HG03558 (cell line): ENCODE measurements around the gene ZPLD1.

Source experiments
- ATAC-seq: cut with Tn5 transposase; IDR thresholded peaks from one replicate; pipeline ENCODE4 v1.9.1; 2021; ENCODE audit warnings: moderate number of reproducible peaks; ENCODE audit not compliant: unreplicated experiment; ENCODE audit errors: extremely low read depth

Gene ZPLD1

GRCh38 chr3:102464261-102464660 is 29.4 kb downstream of the ZPLD1 start:
- ATAC-seq, result no peak

- no peak for ATAC-seq
Measured at GRCh38 chr3:102466001-102466400, 31.2 kb downstream of the ZPLD1 start.

- ATAC-seq, result no peak
Measured at GRCh38 chr3:102470066-102470465, 35.3 kb downstream of the ZPLD1 start.

GRCh38 chr3:102471001-102471400 is 36.2 kb downstream of the ZPLD1 start:
- ATAC-seq, result no peak

- no peak for ATAC-seq
Measured at GRCh38 chr3:102471491-102471890, 36.7 kb downstream of the ZPLD1 start.

GRCh38 chr3:102473648-102474047 is 38.8 kb downstream of the ZPLD1 start:
- no peak for ATAC-seq

GRCh38 chr3:102474207-102474606 is 39.4 kb downstream of the ZPLD1 start:
- no peak for ATAC-seq

- ATAC-seq, result no peak
Measured at GRCh38 chr3:102476198-102476597, 41.4 kb downstream of the ZPLD1 start.

GRCh38 chr3:102478160-102478559 is 43.3 kb downstream of the ZPLD1 start:
- no peak for ATAC-seq

GRCh38 chr3:102480139-102480538 is 45.3 kb downstream of the ZPLD1 start:
- ATAC-seq, result no peak

GRCh38 chr3:102481050-102481449 is 46.2 kb downstream of the ZPLD1 start:
- ATAC-seq, result no peak

- no peak for ATAC-seq
Measured at GRCh38 chr3:102483556-102483955, 48.7 kb downstream of the ZPLD1 start.

GRCh38 chr3:102484363-102484762 is 49.5 kb downstream of the ZPLD1 start:
- no peak for ATAC-seq

GRCh38 chr3:102485701-102486100 is 50.9 kb downstream of the ZPLD1 start:
- ATAC-seq, result no peak

- no peak for ATAC-seq
Measured at GRCh38 chr3:102488331-102488730, 53.5 kb downstream of the ZPLD1 start.

GRCh38 chr3:102492300-102492699 is 57.5 kb downstream of the ZPLD1 start:
- no peak for ATAC-seq

GRCh38 chr3:102497571-102497970 is 62.8 kb downstream of the ZPLD1 start:
- ATAC-seq, result no peak

GRCh38 chr3:102505542-102505941 is 70.7 kb downstream of the ZPLD1 start:
- ATAC-seq, result no peak

GRCh38 chr3:102510663-102511062 is 75.8 kb downstream of the ZPLD1 start:
- ATAC-seq, result no peak

- no peak for ATAC-seq
Measured at GRCh38 chr3:102511168-102511567, 76.4 kb downstream of the ZPLD1 start.

GRCh38 chr3:102511639-102512038 is 76.8 kb downstream of the ZPLD1 start:
- ATAC-seq, result no peak

- ATAC-seq, result no peak
Measured at GRCh38 chr3:102512734-102513504, 78.1 kb downstream of the ZPLD1 start.
